ENCODE data around the gene TLE4.

GRCh38 chr9:79682076-79682736 is 110.4 kb downstream of the TLE4 start:
- TF ChIP-seq POLR2A (IDR thresholded peaks at IDR 0.05; ENCODE audit: low read depth, low read length) = no peak
- no peak for TF ChIP-seq POLR2AphosphoS5 (IDR thresholded peaks at IDR 0.05; ENCODE audit: low read depth, low read length)
